ENCODE results near the gene TDRD9. TPM values are rescaled to one million over a fixed set of nuclear protein-coding genes. Genes with fewer than 3 reads are reported as not detected.
A peak's percentile ranks its signal among the peaks of the same experiment; 100 is the strongest.

The TDRD9 gene
- total and polyA plus RNA-seq, 8 donors = 0.67 to 28.6 (median 2.5) TPM

- Histone ChIP-seq H3K4me1 (no peaks in the 10 kb centered on the region), H3K9me3 (no peaks in the 10 kb centered on the region), H3K27me3 (no peaks in the 10 kb centered on the region), H3K36me3 (no peaks in the 10 kb centered on the region), H3K27ac (no peak overlapping the region), H3K4me3 (no peak overlapping the region)
- DNase-seq = no peak
- TF ChIP-seq, protein P1, sequence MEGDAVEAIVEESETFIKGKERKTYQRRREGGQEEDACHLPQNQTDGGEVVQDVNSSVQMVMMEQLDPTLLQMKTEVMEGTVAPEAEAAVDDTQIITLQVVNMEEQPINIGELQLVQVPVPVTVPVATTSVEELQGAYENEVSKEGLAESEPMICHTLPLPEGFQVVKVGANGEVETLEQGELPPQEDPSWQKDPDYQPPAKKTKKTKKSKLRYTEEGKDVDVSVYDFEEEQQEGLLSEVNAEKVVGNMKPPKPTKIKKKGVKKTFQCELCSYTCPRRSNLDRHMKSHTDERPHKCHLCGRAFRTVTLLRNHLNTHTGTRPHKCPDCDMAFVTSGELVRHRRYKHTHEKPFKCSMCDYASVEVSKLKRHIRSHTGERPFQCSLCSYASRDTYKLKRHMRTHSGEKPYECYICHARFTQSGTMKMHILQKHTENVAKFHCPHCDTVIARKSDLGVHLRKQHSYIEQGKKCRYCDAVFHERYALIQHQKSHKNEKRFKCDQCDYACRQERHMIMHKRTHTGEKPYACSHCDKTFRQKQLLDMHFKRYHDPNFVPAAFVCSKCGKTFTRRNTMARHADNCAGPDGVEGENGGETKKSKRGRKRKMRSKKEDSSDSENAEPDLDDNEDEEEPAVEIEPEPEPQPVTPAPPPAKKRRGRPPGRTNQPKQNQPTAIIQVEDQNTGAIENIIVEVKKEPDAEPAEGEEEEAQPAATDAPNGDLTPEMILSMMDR (IDR thresholded peaks at IDR 0.05) = no peak
- intact Hi-C loops (cut with DNase I) = no loop called here
- no peak for ATAC-seq
- 83 to 86% methylated on average over 3 of the region's 3 CpGs for WGBS, 2 donors
- no peak for FAIRE-seq
These were observed 97.3 kb downstream of the TDRD9 start for GRCh38 chr14:104025534-104025933.

GRCh38 chr14:104026024-104026423 lies 97.8 kb downstream of the TDRD9 start:
- no peaks in the 10 kb centered on the region for H3K4me1 ChIP-seq
- FAIRE-seq (no peak), DNase-seq (no peak), ATAC-seq (no peak)
- 80% methylated on average over 1 of the region's 1 CpG for WGBS, 2 donors
- no peaks in the 10 kb centered on the region for H3K36me3 ChIP-seq
- intact Hi-C loops (cut with DNase I) = no loop called here
- H3K4me3 ChIP-seq = no peak overlapping the region
- H3K27me3 ChIP-seq = no peaks in the 10 kb centered on the region
- no peak overlapping the region for H3K27ac ChIP-seq
- no peaks in the 10 kb centered on the region for H3K9me3 ChIP-seq
- TF ChIP-seq, protein P1 (IDR thresholded peaks at IDR 0.05) = no peak

DNA sequence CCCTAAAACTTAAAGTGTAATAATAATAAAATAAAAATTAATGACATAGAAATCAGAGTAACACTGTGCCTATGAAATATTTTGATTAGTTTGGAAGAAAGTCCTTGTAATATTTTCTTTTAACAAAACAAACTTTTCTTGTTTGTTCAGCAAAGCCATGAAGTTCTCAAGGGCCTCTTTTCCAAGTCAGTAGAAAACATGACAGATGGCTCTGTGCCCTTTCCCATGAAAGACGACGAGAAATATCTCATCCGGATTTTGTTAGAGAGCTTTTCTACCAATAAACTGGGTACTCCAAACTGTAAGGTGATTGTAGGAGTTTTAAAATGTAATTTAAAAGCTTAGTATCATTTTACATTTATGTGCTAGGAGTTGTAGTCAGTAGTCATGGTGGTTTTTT lies 102.7 kb downstream of the TDRD9 start:
- Histone ChIP-seq H3K27me3 (no peaks in the 10 kb centered on the region), H3K4me1 (peaks cover 0 to 4% (median 0%) of the 10 kb centered on the region in 3 donors), H3K27ac (no peak overlapping the region), H3K36me3 (no peaks in the 10 kb centered on the region), H3K9me3 (no peaks in the 10 kb centered on the region), H3K4me3 (no peak overlapping the region)
- TF ChIP-seq, protein P1 (IDR thresholded peaks at IDR 0.05) = no peak
- intact Hi-C loops (cut with DNase I) = no loop called here
- DNase-seq (no peak), ATAC-seq (peak in 2 of 4 donors; percentile 58 to 78), FAIRE-seq (no peak)
- WGBS, 2 donors = 13 to 15% methylated on average over 3 of the region's 3 CpGs

GRCh38 chr14:104031384-104031783 lies 103.1 kb downstream of the TDRD9 start:
- ATAC-seq (peak; percentile 43 to 89 (median 56)), FAIRE-seq (no peak), DNase-seq (no peak)
- intact Hi-C loops (cut with DNase I) = no loop called here
- Histone ChIP-seq H3K4me1 (peaks cover 0 to 4% (median 0%) of the 10 kb centered on the region in 3 donors), H3K27ac (no peak overlapping the region), H3K36me3 (no peaks in the 10 kb centered on the region), H3K27me3 (no peaks in the 10 kb centered on the region), H3K9me3 (no peaks in the 10 kb centered on the region), H3K4me3 (no peak overlapping the region)
- TF ChIP-seq, protein P1 (IDR thresholded peaks at IDR 0.05) = no peak
- 18 to 28% methylated on average over 5 of the region's 5 CpGs for WGBS, 2 donors

GRCh38 chr14:104034976-104035699 lies 106.9 kb downstream of the TDRD9 start:
- no peak overlapping the region for H3K27ac ChIP-seq
- intact Hi-C loops (cut with DNase I) = no loop called here
- H3K36me3 ChIP-seq = no peaks in the 10 kb centered on the region
- WGBS, 2 donors = 69 to 73% methylated on average over 12 of the region's 12 CpGs
- TF ChIP-seq, protein P1 (IDR thresholded peaks at IDR 0.05) = no peak
- H3K9me3 ChIP-seq = no peaks in the 10 kb centered on the region
- DNase-seq = no peak
- ATAC-seq = no peak
- no peaks in the 10 kb centered on the region for H3K27me3 ChIP-seq
- no peak overlapping the region for H3K4me3 ChIP-seq
- H3K4me1 ChIP-seq = peaks cover 0 to 4% (median 0%) of the 10 kb centered on the region in 3 donors
- FAIRE-seq = no peak
